HepG2 (cell line): Measurements from ENCODE around the gene ARHGAP26. TPM values are rescaled to one million over a fixed set of nuclear protein-coding genes. Genes with fewer than 3 reads are reported as not detected.

Experiments
- AGO1 ChIP-seq: fragments of 200-400 bp; formaldehyde crosslinking; IDR thresholded peaks from 2 replicates; pipeline ENCODE4 v1.6.1; 2017; ENCODE audit warnings: mild to moderate bottlenecking, low read depth, low read length, moderate library complexity; ENCODE audit not compliant: poor library complexity, severe bottlenecking
- ARNTL ChIP-seq: sonication (generic); formaldehyde crosslinking; IDR thresholded peaks from 2 replicates; pipeline ENCODE4 v1.4.0; 2020; ENCODE audit warnings: mild to moderate bottlenecking, missing genetic modification reagents
- BRD4 ChIP-seq: sonication (generic); formaldehyde crosslinking; IDR thresholded peaks from 2 replicates; pipeline ENCODE4 v1.4.0; 2020; ENCODE audit warnings: missing genetic modification reagents
- CENPT ChIP-seq: sonication (generic); formaldehyde crosslinking; IDR thresholded peaks from 2 replicates; pipeline ENCODE4 v1.8.0; 2022; ENCODE audit warnings: low read depth, mild to moderate bottlenecking, moderate library complexity, missing genetic modification reagents
- KDM1A ChIP-seq: IDR thresholded peaks from 2 replicates; pipeline ENCODE4 v1.6.1; 2016; ENCODE audit warnings: missing compliant biosample characterization
- KLF12 ChIP-seq: sonication (generic); formaldehyde crosslinking; IDR thresholded peaks from 2 replicates; pipeline ENCODE4 v1.4.0; 2020; ENCODE audit warnings: missing genetic modification reagents, borderline replicate concordance
- MED13 ChIP-seq: sonication (generic); formaldehyde crosslinking; IDR thresholded peaks from 2 replicates; pipeline ENCODE4 v1.5.0; 2020; ENCODE audit warnings: missing genetic modification reagents
- PAWR ChIP-seq: sonication (generic); formaldehyde crosslinking; IDR thresholded peaks from 2 replicates; pipeline ENCODE4 v1.4.0; 2020; ENCODE audit warnings: missing genetic modification reagents, mild to moderate bottlenecking, borderline replicate concordance
- PCBP2 ChIP-seq: fragments of 200-400 bp; formaldehyde crosslinking; optimal IDR thresholded peaks from 2 replicates; pipeline ENCODE3; 2018; ENCODE audit warnings: low read length, low read depth; ENCODE audit not compliant: poor library complexity, severe bottlenecking
- SIN3B ChIP-seq: fragments of 150-350 bp; IDR thresholded peaks from 2 replicates; pipeline ENCODE4 v1.6.1; 2014; ENCODE audit warnings: low read length
- SMARCE1 ChIP-seq: fragments of 450-650 bp; IDR thresholded peaks from 2 replicates; pipeline ENCODE4 v1.6.1; 2017; ENCODE audit warnings: borderline replicate concordance
- SP140L ChIP-seq: sonication (generic); formaldehyde crosslinking; IDR thresholded peaks from 2 replicates; pipeline ENCODE4 v1.4.0; 2020; ENCODE audit warnings: missing genetic modification reagents, borderline replicate concordance
- TAF15 ChIP-seq: fragments of 200-400 bp; formaldehyde crosslinking; IDR thresholded peaks from one replicate; pipeline ENCODE4 v1.6.1; 2018; ENCODE audit warnings: mild to moderate bottlenecking, low read depth, low read length; ENCODE audit not compliant: poor library complexity, severe bottlenecking
- ZIK1 ChIP-seq: sonication (generic); formaldehyde crosslinking; IDR thresholded peaks from 2 replicates; pipeline ENCODE4 v1.5.0; 2020; ENCODE audit warnings: mild to moderate bottlenecking, low read depth, missing genetic modification reagents, borderline replicate concordance
- ZKSCAN5 ChIP-seq: sonication (generic); formaldehyde crosslinking; IDR thresholded peaks from 2 replicates; pipeline ENCODE4 v1.5.1; 2020; ENCODE audit warnings: mild to moderate bottlenecking, missing genetic modification reagents
- ZNF225 ChIP-seq: sonication (generic); formaldehyde crosslinking; IDR thresholded peaks from 2 replicates; pipeline ENCODE4 v1.4.0; 2020; ENCODE audit warnings: mild to moderate bottlenecking, missing genetic modification reagents
- ZNF572 ChIP-seq: sonication (generic); formaldehyde crosslinking; IDR thresholded peaks from 2 replicates; pipeline ENCODE4 v1.5.1; 2020; ENCODE audit warnings: mild to moderate bottlenecking, missing genetic modification reagents
- ZNF616 ChIP-seq: sonication (generic); formaldehyde crosslinking; IDR thresholded peaks from 2 replicates; pipeline ENCODE4 v1.5.0; 2020; ENCODE audit warnings: low read depth, mild to moderate bottlenecking, missing genetic modification reagents
- polyA plus RNA-seq, 8 experiments: library from polyadenylated mRNA; depleted of rRNA in 3 of 8; stranded (reverse) in 7 of 8; unstranded in 1 of 8; fragments of >200 nt; fragmentation: Illumina TruSeq in 4 of 8; extraction: Trizol in 4 of 8; gene quantifications; 2 replicates each; pipeline versions ENCODE4 v1.2.1 to v1.2.3, GENCODE V29; 2011 to 2016; ENCODE audit warnings: low read depth in 4 of 8, missing spikeins in 1 of 8, mixed read lengths in 1 of 8; ENCODE audit not compliant: insufficient read depth in 1 of 8
- total RNA-seq, 5 experiments: library from RNA; depleted of rRNA; stranded (reverse); fragments of >200 nt; fragmentation: Illumina TruSeq; extraction: Trizol; gene quantifications; 2 replicates each; pipeline ENCODE4 v1.2.3, GENCODE V29; 2016; ENCODE audit warnings: low read depth in 1 of 5
- TF ChIP-seq, protein P1 (sequence below): sonication (generic); formaldehyde crosslinking; IDR thresholded peaks from 2 replicates; pipeline ENCODE4 v1.8.0; 2022; ENCODE audit warnings: missing genetic modification reagents, mild to moderate bottlenecking, moderate library complexity, borderline replicate concordance
- TF ChIP-seq, protein P2 (sequence below): sonication (generic); formaldehyde crosslinking; IDR thresholded peaks from 2 replicates; pipeline ENCODE4 v1.4.0; 2020; ENCODE audit warnings: missing genetic modification reagents, mild to moderate bottlenecking, borderline replicate concordance
- TF ChIP-seq, protein P3 (sequence below): fragments of 450-650 bp; IDR thresholded peaks from 2 replicates; pipeline ENCODE4 v1.6.1; 2016
- TF ChIP-seq, protein P4 (sequence below): sonication (generic); formaldehyde crosslinking; conservative IDR thresholded peaks from 2 replicates; pipeline ENCODE4 v1.4.0; 2020; ENCODE audit warnings: missing genetic modification reagents

Gene ARHGAP26
- total and polyA plus RNA-seq, 2 of the 13 experiments (the other 11 are each of a cell fraction or from before 2014, with no cell fraction given) = 9.6 to 18.2 TPM

DNA sequence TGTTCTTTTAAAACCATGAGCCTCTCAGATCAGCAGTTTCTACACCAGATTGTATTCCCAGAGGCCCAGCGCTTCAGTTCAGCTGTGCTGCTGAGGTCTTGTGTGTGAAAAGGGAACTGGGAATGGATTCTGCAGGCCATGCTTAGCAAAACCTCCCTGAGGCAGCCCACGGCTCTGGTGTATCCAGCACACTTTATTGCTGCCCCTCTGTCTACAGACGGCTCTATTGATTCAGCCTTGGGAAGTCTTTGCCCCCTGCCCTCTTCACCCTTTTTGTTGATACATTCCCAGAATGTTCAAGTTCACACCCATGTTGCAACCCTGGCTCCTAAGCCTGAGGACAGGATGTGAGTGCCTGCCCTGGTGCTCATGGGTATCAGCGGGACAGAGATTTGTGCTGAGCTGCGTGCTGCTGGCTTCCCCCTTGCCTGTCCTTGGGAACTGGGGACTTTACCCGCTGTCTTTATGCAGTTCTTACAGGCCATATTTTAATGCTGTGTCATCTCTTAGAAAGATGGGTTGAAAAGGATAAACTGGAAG is 37.3 kb downstream of the ARHGAP26 start (continued):
- TF ChIP-seq ZIK1 (CRISPR knock-in tag) = no peak
- no peak for TF ChIP-seq AGO1
- TF ChIP-seq, protein P1, sequence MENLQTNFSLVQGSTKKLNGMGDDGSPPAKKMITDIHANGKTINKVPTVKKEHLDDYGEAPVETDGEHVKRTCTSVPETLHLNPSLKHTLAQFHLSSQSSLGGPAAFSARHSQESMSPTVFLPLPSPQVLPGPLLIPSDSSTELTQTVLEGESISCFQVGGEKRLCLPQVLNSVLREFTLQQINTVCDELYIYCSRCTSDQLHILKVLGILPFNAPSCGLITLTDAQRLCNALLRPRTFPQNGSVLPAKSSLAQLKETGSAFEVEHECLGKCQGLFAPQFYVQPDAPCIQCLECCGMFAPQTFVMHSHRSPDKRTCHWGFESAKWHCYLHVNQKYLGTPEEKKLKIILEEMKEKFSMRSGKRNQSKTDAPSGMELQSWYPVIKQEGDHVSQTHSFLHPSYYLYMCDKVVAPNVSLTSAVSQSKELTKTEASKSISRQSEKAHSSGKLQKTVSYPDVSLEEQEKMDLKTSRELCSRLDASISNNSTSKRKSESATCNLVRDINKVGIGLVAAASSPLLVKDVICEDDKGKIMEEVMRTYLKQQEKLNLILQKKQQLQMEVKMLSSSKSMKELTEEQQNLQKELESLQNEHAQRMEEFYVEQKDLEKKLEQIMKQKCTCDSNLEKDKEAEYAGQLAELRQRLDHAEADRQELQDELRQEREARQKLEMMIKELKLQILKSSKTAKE = peak; percentile 100
- 0 out of 2 replicates have a peak, but pooled peaks have one; percentile 72 for TF ChIP-seq KLF12 (CRISPR knock-in tag)
- TF ChIP-seq KDM1A (CRISPR knock-in tag) = peak; percentile 92
- peak; percentile 77; the same call in 1 of the 2 replicates for TF ChIP-seq ARNTL (CRISPR knock-in tag)
- no peak for TF ChIP-seq ZNF616 (CRISPR knock-in tag)
- no peak for TF ChIP-seq SIN3B
- no peak for TF ChIP-seq PCBP2
- TF ChIP-seq CENPT (CRISPR knock-in tag) = no peak
- TF ChIP-seq, protein P2, sequence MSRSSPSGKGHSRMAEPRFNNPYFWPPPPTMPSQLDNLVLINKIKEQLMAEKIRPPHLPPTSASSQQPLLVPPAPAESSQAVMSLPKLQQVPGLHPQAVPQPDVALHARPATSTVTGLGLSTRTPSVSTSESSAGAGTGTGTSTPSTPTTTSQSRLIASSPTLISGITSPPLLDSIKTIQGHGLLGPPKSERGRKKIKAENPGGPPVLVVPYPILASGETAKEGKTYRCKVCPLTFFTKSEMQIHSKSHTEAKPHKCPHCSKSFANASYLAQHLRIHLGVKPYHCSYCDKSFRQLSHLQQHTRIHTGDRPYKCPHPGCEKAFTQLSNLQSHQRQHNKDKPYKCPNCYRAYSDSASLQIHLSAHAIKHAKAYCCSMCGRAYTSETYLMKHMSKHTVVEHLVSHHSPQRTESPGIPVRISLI (CRISPR knock-in tag) = no peak; the same call in 1 of the 2 replicates
- TF ChIP-seq TAF15 = no peak
- no peak for TF ChIP-seq ZNF572
- TF ChIP-seq ZKSCAN5 = no peak
- TF ChIP-seq ZNF225 (CRISPR knock-in tag) = no peak
- TF ChIP-seq, protein P3, sequence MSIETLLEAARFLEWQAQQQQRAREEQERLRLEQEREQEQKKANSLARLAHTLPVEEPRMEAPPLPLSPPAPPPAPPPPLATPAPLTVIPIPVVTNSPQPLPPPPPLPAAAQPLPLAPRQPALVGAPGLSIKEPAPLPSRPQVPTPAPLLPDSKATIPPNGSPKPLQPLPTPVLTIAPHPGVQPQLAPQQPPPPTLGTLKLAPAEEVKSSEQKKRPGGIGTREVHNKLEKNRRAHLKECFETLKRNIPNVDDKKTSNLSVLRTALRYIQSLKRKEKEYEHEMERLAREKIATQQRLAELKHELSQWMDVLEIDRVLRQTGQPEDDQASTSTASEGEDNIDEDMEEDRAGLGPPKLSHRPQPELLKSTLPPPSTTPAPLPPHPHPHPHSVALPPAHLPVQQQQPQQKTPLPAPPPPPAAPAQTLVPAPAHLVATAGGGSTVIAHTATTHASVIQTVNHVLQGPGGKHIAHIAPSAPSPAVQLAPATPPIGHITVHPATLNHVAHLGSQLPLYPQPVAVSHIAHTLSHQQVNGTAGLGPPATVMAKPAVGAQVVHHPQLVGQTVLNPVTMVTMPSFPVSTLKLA = no peak
- TF ChIP-seq MED13 (CRISPR knock-in tag) = peak; percentile 71; the same call in 1 of the 2 replicates
- no peak for TF ChIP-seq SMARCE1
- peak; percentile 77; the same call in 1 of the 2 replicates for TF ChIP-seq SP140L
- TF ChIP-seq, protein P4, sequence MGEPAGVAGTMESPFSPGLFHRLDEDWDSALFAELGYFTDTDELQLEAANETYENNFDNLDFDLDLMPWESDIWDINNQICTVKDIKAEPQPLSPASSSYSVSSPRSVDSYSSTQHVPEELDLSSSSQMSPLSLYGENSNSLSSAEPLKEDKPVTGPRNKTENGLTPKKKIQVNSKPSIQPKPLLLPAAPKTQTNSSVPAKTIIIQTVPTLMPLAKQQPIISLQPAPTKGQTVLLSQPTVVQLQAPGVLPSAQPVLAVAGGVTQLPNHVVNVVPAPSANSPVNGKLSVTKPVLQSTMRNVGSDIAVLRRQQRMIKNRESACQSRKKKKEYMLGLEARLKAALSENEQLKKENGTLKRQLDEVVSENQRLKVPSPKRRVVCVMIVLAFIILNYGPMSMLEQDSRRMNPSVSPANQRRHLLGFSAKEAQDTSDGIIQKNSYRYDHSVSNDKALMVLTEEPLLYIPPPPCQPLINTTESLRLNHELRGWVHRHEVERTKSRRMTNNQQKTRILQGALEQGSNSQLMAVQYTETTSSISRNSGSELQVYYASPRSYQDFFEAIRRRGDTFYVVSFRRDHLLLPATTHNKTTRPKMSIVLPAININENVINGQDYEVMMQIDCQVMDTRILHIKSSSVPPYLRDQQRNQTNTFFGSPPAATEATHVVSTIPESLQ (CRISPR knock-in tag) = no peak
- TF ChIP-seq BRD4 (CRISPR knock-in tag) = no peak
- no peak for TF ChIP-seq PAWR (CRISPR knock-in tag)
